ENCODE measurements around the gene AGAP1.

Gene AGAP1

GRCh38 chr2:235670974-235671787 lies 177.3 kb downstream of the AGAP1 start:
- ATAC-seq (ENCODE audit: low read depth) (no peak), DNase-seq (ENCODE audit: low spot score in 2 of 2) (no peak)
- Mint-ChIP-seq H3K36me3 (no peaks in the 10 kb centered on the region), H3K9me3 (no peaks in the 10 kb centered on the region), H3K4me3 (no peak overlapping the region), H3K27ac (no peak overlapping the region), H3K27me3 (peaks cover 12% of the 10 kb centered on the region), H3K4me1 (no peaks in the 10 kb centered on the region)

GRCh38 chr2:235672720-235673119 lies 178.9 kb downstream of the AGAP1 start:
- H3K4me1 Mint-ChIP-seq: no peaks in the 10 kb centered on the region
- peaks cover 14% of the 10 kb centered on the region for H3K27me3 Mint-ChIP-seq
- no peak for DNase-seq (ENCODE audit: low spot score in 2 of 2)
- H3K9me3 Mint-ChIP-seq: no peaks in the 10 kb centered on the region
- H3K4me3 Mint-ChIP-seq: no peak overlapping the region
- H3K27ac Mint-ChIP-seq: no peak overlapping the region
- no peaks in the 10 kb centered on the region for H3K36me3 Mint-ChIP-seq
- no peak for ATAC-seq (ENCODE audit: low read depth)

- Mint-ChIP-seq H3K27me3 (peaks cover 8% of the 10 kb centered on the region), H3K27ac (no peak overlapping the region), H3K4me1 (no peaks in the 10 kb centered on the region), H3K4me3 (no peak overlapping the region), H3K36me3 (no peaks in the 10 kb centered on the region), H3K9me3 (no peaks in the 10 kb centered on the region)
- no peak for DNase-seq (ENCODE audit: low spot score in 2 of 2)
- no peak for ATAC-seq (ENCODE audit: low read depth)
Observed at GRCh38 chr2:235674146-235674545, 180.3 kb downstream of the AGAP1 start.

- no peaks in the 10 kb centered on the region for H3K36me3 Mint-ChIP-seq
- H3K4me1 Mint-ChIP-seq: no peaks in the 10 kb centered on the region
- ATAC-seq (ENCODE audit: low read depth) (no peak), DNase-seq (ENCODE audit: low spot score in 2 of 2) (no peak)
- H3K27ac Mint-ChIP-seq: no peak overlapping the region
- no peak overlapping the region for H3K4me3 Mint-ChIP-seq
- no peaks in the 10 kb centered on the region for H3K9me3 Mint-ChIP-seq
- peaks cover 8% of the 10 kb centered on the region for H3K27me3 Mint-ChIP-seq
Observed at GRCh38 chr2:235674812-235675211, 181.0 kb downstream of the AGAP1 start.

- ATAC-seq (ENCODE audit: low read depth) (no peak), DNase-seq (ENCODE audit: low spot score in 2 of 2) (no peak)
- Mint-ChIP-seq H3K9me3 (no peaks in the 10 kb centered on the region), H3K27ac (no peak overlapping the region), H3K4me1 (no peaks in the 10 kb centered on the region), H3K27me3 (peaks cover 8% of the 10 kb centered on the region), H3K4me3 (no peak overlapping the region), H3K36me3 (no peaks in the 10 kb centered on the region)
Observed at GRCh38 chr2:235675678-235676535, 182.1 kb downstream of the AGAP1 start.

- Mint-ChIP-seq H3K9me3 (no peaks in the 10 kb centered on the region), H3K4me3 (no peak overlapping the region), H3K27me3 (peaks cover 7% of the 10 kb centered on the region), H3K36me3 (no peaks in the 10 kb centered on the region), H3K27ac (no peak overlapping the region), H3K4me1 (no peaks in the 10 kb centered on the region)
- no peak for DNase-seq (ENCODE audit: low spot score in 2 of 2)
- ATAC-seq (ENCODE audit: low read depth): no peak
Observed at GRCh38 chr2:235676536-235676799, 182.6 kb downstream of the AGAP1 start.

- H3K27me3 Mint-ChIP-seq: peaks cover 6% of the 10 kb centered on the region
- DNase-seq (ENCODE audit: low spot score in 2 of 2) (no peak), ATAC-seq (ENCODE audit: low read depth) (no peak)
- no peak overlapping the region for H3K4me3 Mint-ChIP-seq
- no peaks in the 10 kb centered on the region for H3K9me3 Mint-ChIP-seq
- H3K4me1 Mint-ChIP-seq: no peaks in the 10 kb centered on the region
- no peaks in the 10 kb centered on the region for H3K36me3 Mint-ChIP-seq
- H3K27ac Mint-ChIP-seq: no peak overlapping the region
Observed at GRCh38 chr2:235677276-235677788, 183.5 kb downstream of the AGAP1 start.

GRCh38 chr2:235677937-235678336 lies 184.1 kb downstream of the AGAP1 start:
- Mint-ChIP-seq H3K27ac (no peak overlapping the region), H3K36me3 (no peaks in the 10 kb centered on the region), H3K9me3 (no peaks in the 10 kb centered on the region), H3K4me3 (no peak overlapping the region), H3K27me3 (peaks cover 6% of the 10 kb centered on the region), H3K4me1 (no peaks in the 10 kb centered on the region)
- ATAC-seq (ENCODE audit: low read depth) (no peak), DNase-seq (ENCODE audit: low spot score in 2 of 2) (no peak)

- Mint-ChIP-seq H3K27ac (no peak overlapping the region), H3K36me3 (no peaks in the 10 kb centered on the region)
Observed at GRCh38 chr2:235678712-235679111, 184.9 kb downstream of the AGAP1 start.

GRCh38 chr2:235679471-235679870 lies 185.6 kb downstream of the AGAP1 start:
- Mint-ChIP-seq H3K4me1 (no peaks in the 10 kb centered on the region), H3K9me3 (no peaks in the 10 kb centered on the region), H3K27ac (no peak overlapping the region), H3K4me3 (no peak overlapping the region), H3K27me3 (peaks cover 4% of the 10 kb centered on the region), H3K36me3 (no peaks in the 10 kb centered on the region)
- no peak for DNase-seq (ENCODE audit: low spot score in 2 of 2)
- ATAC-seq (ENCODE audit: low read depth): no peak

More at GRCh38 chr2:235678712-235679111, 184.9 kb downstream of the AGAP1 start:
- no peaks in the 10 kb centered on the region for H3K9me3 Mint-ChIP-seq
- DNase-seq (ENCODE audit: low spot score in 2 of 2): no peak
- H3K27me3 Mint-ChIP-seq: peaks cover 6% of the 10 kb centered on the region
- no peaks in the 10 kb centered on the region for H3K4me1 Mint-ChIP-seq
- no peak overlapping the region for H3K4me3 Mint-ChIP-seq
- ATAC-seq (ENCODE audit: low read depth): no peak

- Mint-ChIP-seq H3K27me3 (peaks cover 6% of the 10 kb centered on the region), H3K27ac (no peak overlapping the region), H3K4me1 (no peaks in the 10 kb centered on the region), H3K9me3 (no peaks in the 10 kb centered on the region), H3K4me3 (no peak overlapping the region), H3K36me3 (no peaks in the 10 kb centered on the region)
- ATAC-seq (ENCODE audit: low read depth): no peak
- DNase-seq (ENCODE audit: low spot score in 2 of 2): no peak
Observed at GRCh38 chr2:235685024-235685721, 191.3 kb downstream of the AGAP1 start.

- Mint-ChIP-seq H3K27ac (no peak overlapping the region), H3K9me3 (no peaks in the 10 kb centered on the region), H3K27me3 (peaks cover 9% of the 10 kb centered on the region), H3K36me3 (no peaks in the 10 kb centered on the region), H3K4me1 (no peaks in the 10 kb centered on the region), H3K4me3 (no peak overlapping the region)
- DNase-seq (ENCODE audit: low spot score in 2 of 2) (no peak), ATAC-seq (ENCODE audit: low read depth) (no peak)
Observed at GRCh38 chr2:235688511-235689426, 194.9 kb downstream of the AGAP1 start.

GRCh38 chr2:235689427-235689853 lies 195.6 kb downstream of the AGAP1 start:
- H3K36me3 Mint-ChIP-seq: no peaks in the 10 kb centered on the region
- DNase-seq (ENCODE audit: low spot score in 2 of 2) (no peak), ATAC-seq (ENCODE audit: low read depth) (no peak)
- no peaks in the 10 kb centered on the region for H3K4me1 Mint-ChIP-seq
- H3K4me3 Mint-ChIP-seq: no peak overlapping the region
- H3K27me3 Mint-ChIP-seq: peaks cover 9% of the 10 kb centered on the region
- H3K9me3 Mint-ChIP-seq: no peaks in the 10 kb centered on the region
- no peak overlapping the region for H3K27ac Mint-ChIP-seq

Data from memory B cell (primary cell).